Measurements from ENCODE around the gene CNTN5.
"Not testable (repeated sequence)": the region's sequence is repeated elsewhere in the genome, so short reads cannot be mapped to it uniquely, and the experiment has no call there.

Gene CNTN5

DNA sequence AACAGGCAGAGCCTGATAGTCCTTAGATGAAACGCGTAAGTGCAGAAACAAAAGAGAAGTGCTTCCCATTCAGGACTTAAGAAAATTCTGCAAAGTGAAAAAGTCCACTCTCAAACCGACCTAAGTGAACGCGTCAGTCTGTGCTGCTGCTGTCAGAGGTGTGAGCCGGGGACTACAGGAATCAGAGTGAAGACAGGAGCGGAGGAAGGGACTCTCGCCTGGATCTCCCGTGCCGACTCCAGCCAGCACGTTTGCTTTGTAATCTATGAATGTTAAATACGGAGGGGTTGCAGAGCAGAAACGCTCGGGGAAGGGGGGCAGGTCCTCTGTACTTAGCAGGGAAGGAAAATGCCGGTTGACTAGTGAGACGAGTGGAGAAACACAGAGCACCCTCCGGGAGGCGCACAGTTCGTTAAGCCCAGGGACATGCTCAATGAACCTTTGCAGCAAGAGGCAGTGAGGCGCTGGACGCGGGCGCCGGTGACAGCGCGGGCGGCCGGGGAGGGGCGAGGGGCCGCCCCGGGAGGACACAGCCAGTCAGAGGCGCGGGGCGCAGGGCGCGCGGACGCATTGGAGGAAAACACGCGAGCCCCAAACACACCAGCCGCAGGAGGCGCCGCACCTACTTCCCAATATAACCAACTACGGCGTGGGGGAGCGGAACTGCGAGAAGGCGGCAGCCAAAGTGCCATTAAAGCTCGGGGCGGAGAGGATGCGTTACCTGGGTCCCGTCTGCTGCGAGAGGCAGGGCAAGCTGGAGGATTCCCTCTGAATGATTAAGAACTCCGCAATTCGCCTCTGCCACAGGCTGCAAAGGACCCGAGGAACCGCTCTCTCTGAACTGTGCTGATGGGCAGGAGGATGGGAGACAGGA lies at the start of gene CNTN5:
CNTN5 (plus strand) TSS at position 598 of the 874 bp plus-strand sequence.
- DNase-seq (ENCODE audit: low read depth in 4 of 4, low spot score in 1 of 4) = peak in 1 of 4 experiments; percentile 5

DNA sequence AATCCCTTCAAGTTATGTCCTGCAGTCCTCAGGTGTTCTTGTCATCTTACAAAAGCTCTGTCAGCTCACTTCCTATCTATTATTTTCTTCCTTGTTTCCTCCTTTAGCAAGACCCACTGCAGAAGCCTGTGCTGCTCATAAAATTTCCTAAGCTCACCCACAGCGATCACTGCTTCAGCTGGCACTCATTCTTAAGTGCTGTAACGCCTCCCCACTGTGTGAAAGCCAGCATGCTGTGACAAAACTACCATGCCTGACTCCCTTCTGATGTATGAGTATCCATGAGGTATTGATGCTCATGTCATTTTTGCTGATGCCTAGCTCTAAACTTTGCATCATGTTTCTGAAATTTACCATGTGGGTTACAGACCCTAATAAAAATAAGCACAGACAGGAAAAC lies 41.5 kb upstream of the CNTN5 start:
- no peak for DNase-seq (ENCODE audit: low read depth in 4 of 4, low spot score in 1 of 4)

DNA sequence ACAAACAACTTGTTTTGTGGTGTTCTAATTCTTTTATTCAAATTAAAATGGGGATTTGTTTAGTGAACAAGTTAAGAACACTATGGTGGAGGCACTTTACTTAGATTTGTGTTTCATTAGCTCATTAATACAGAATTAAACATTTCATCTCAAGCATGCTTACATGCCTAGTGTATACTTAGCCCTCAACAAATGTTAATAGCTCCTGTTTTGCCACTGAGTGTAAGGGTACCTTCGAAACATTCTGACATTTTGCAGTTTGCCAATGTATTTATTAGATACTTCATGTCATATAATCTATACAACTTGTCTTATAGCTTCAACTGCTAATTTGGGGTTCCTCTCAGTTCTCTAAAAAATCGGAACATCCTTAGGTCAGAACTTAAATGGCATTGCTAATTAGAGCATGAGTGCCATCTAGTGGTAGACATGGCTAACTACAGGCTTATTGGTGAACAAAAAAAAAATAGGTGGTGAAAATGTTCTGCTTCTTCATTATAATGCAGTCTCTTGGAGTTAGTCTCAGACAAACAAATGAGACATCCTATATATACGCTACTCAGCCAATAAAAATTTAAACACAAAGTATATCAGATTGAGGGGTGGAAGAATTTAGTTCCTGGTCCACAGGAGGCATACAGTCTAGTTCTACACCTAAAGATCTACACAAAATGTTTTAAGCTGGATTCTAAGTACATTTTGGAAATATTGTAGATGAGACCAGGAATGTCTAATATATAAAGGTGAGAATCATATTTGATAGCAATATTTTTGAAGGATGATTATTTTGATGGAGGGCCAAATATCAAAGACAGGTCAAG lies 4.9 kb upstream of the CNTN5 start:
- DNase-seq (ENCODE audit: low read depth in 4 of 4, low spot score in 1 of 4) = no peak

DNA sequence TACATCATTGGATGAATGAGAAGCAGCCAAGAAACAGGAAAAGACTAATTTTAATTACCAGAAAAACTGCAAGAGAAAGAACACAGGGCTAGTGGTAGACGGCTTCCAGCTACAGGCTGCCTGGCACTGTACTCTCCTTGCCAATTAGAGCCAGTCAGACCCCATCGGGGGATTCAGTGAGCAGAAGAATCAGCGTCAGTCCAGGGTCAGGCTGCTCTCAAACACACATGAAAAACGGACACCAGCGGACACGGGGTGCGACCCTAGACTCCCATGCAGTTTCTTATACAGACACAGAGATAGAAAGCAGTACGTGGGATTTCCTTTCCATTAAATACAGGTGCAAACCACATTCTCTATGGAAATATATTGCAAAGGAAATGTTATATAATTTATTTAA lies 1.1 kb upstream of the CNTN5 start:
- DNase-seq (ENCODE audit: low read depth in 4 of 4, low spot score in 1 of 4) = no peak

DNA sequence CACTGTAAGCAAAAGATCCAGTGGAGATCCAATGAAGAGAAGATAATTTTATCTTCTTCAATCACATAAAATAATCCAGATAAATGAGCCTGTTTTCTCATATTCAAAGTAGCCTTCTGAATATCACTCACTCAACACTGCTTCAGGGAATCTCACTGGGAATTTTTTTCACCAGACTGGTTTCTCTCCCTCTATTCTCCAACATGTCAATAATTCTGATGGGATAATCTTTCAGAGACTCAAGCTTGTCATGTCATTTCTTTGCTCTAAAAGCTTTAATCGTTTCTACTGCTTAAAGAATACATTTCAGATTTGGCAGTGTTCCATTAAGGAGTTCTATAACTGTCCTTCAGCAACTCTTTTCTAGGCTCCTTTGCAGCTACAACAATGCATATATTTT lies 16.3 kb downstream of the CNTN5 start:
- DNase-seq (ENCODE audit: low read depth in 4 of 4, low spot score in 1 of 4) = no peak

DNA sequence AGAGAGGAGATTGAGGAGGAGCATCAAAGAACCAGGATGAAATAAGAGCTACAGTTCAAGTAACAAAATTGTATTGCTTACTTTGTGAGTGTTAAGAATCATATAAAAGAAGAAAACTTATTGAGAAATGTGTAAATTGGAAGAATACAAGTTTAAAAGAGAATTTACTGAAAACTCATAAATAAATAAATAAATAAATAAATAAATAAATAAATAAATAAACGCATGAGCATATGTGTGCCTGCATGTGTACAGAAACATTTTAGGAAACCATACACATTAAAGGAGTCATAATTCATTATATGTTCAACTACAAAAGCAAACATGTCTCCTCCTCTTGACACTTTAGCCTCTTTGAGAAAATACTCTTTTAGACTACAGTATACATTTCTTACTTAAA lies 42.6 kb downstream of the CNTN5 start:
- DNase-seq (ENCODE audit: low read depth in 4 of 4, low spot score in 1 of 4) = no peak

DNA sequence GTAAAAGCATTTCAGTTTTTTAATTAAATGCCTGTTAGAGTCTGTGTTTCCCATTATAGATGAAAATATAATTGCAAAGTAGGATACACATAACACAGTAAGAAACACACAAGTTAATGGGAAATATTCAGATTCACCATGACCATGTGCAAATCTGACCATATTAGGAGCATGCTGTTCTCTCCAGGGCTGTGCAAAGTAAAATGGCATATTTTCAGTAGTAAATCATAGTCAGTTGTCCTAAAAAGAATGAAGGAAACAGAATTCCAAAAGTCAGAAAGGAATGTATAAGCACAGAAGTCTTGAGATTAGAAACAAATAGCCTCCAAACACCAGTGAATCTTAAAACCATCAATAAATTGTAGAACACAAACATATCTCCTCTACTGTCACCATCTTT lies 44.4 kb downstream of the CNTN5 start:
- no peak for DNase-seq (ENCODE audit: low read depth in 4 of 4, low spot score in 1 of 4)

DNA sequence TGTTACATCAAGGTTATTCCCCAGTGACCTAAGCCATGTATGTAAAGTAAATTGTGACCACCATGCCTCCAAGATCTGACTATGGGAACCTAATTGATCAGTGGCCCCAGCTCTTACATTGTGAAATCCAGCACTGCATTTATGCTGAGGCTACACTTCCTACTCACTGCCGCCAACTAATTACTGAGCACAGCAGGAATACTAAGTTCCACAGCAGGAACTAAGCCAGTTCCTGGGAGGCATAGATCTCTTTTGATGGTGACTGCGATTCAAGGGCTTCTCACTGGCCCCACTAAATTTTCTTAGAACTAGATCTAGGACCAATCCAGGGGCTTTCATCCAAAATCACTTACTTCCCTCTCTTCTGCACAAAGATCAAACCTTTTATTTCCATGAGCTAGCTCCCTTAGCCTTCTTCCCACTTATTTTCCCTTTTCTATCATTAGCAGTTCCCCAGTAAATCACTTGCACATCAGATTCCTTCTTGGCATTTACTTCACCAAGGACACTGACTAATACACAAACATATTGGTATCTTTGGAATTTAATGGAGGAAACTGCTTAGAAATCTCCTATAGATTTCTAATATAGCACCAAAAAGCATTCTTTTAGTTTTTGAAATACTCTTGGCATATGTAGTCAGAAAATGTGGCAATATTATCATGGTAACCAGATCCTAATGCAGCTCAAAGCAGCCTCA lies 46.0 kb downstream of the CNTN5 start:
- no peak for DNase-seq (ENCODE audit: low read depth in 4 of 4, low spot score in 1 of 4)

DNA sequence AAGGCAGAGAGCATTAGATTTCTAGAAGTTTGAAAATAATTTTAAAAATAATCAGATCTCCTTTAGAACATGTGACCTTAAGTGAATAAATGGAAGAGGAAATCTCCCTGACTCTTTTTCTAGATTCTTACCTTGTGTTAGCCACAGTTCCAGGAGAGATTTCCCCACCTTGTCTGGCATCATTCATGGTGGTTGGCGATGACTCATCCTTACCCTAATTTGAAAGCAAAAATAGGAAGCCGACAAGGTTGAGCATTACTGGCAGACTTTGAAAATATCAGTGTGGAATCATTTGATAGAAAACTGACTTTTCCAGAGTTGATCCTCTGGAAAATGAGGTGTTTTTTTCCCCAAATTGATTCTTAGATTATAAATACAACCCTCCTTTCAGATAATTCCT lies 48.1 kb downstream of the CNTN5 start:
- no peak for DNase-seq (ENCODE audit: low read depth in 4 of 4, low spot score in 1 of 4)

DNA sequence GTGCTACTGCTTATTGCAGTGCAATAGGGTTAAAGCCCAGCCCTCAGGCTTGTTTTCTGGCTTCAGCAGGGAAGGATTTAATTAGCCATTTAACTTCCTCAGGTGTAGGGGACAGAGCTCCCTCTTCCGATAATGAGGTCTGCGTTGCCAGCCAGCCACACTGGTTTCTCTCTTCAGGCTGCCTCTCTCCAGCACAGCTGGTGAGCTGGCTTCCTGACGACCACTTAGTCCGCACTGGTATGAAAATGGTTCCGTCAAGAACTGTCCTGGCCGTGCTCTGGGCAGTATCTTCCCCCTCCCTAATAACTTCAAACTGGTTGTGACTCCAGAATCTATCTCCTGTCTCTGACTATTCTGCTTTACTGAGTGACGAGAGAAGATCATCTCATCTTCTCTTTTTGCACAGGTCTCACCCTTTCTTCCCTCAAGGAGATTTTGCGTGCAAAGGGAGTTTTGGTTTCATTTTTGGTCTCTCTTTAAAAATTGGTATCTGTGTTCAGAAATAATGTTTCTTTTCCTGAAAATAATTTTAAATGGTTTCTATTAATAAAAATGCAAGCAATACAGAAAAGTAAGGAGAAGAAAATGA lies 49.2 kb downstream of the CNTN5 start:
- no peak for DNase-seq (ENCODE audit: low read depth in 4 of 4, low spot score in 1 of 4)

DNA sequence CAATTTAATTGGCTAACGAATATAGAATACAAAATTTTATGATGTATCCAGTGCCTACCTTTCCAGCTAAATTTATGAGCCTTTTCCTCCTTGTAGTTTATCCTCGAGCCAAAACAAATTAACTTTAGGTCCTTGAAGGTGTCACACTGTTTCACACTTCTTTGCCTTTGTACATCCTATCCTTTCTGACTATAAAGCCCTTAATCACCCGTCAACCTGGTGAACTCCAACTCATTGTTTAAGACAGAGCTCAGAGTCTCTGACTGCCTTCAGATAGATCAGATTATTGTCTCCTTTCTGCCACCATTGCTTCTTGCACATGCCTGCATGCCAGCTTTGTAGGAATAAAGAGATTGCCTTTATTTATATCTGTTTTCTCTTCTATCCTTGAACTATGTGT lies 58.8 kb downstream of the CNTN5 start:
- DNase-seq (ENCODE audit: low read depth in 4 of 4, low spot score in 1 of 4) = no peak

DNA sequence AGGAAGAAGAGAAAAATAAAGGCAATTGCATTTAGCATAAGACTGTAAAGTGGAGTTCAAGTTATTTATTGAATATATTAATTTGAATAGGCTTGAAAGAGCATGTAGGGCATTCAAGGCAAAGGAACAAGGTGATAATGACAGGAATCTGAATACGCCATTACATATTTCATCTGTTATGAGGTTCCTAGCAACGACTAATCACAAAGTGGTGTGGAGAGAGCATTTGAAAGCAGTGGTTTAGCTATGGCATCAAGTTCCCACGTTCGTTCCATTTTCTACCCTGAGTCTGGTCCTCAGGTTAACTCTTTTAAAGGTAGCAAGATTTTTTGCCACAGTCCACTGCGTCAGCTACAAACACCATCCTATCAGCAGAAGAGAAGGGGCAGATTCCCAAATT lies 59.4 kb downstream of the CNTN5 start:
- no peak for DNase-seq (ENCODE audit: low read depth in 4 of 4, low spot score in 1 of 4)

DNA sequence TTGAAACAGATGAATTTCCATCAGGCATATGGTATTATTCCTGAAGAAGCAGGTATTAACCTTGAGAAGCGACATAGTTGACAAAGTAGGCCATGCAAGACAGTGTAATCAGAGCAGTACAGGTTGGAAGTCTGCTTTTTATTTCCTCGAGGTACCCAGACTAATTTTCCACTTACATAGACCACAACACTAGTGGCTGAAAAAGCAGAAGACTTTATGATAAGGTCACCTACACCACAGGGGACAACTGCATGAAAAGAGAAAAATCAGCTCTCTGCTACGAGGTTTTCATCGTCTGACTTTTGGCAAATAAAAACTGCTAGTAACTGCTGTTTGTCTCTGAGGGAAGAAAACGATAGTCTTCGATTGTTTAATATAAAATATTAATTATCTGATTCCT lies 77.5 kb downstream of the CNTN5 start:
- DNase-seq (ENCODE audit: low read depth in 4 of 4, low spot score in 1 of 4) = no peak

DNA sequence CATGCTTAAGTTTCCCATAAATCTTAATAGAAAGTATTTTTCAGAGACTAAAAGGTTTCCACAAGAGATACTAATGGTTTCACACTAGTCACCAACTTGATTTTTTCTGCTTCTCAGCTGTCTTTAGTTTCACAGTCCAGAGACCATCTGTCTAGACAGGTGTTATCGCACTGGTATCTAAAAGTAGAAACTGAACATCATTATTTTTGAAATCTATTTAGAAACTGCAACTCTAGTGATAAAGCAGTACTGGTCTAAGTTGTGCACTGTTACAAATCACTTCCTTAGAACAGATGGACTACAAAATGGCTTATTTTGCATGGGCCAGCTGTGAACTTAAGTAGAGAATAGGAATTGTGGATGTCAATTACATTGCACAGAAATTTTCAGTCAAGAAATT lies 78.0 kb downstream of the CNTN5 start:
- no peak for DNase-seq (ENCODE audit: low read depth in 4 of 4, low spot score in 1 of 4)

DNA sequence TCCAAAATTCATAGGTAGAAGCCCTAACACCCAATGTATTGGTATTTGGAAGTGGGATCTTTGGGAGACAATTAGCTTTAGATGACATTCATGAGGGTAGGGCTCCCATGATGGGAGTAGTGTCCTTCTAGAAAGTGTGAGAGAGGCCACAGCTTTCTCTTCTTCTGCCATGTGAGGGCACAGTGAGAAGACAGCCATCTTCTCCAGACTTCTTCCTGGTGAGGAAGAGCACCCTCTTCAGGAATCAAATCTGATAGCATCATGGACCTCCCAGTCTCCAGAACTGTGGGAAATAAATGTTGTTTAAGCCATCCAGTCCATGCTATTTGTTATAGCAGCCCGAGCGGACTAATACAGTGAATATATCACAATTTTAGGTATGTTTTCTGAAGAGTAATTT lies 96.9 kb downstream of the CNTN5 start:
- no peak for DNase-seq (ENCODE audit: low read depth in 4 of 4, low spot score in 1 of 4)

DNA sequence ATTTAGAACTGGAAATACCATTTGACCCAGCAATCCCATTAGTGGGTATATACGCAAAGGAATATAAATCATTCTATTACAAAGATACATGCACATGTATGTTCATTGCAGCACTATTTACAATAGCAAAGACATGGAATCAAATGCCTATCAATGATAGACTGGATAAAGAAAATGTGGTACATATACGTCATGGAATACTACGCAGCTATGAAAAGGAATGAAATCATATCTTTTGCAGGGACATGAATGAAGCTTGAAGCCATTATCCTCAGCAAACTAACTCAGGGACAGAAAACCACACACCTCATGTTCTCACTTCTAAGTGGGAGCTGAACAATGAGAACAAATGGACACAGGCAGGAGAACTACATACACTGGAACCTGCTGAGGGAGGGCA lies 113.1 kb downstream of the CNTN5 start:
- not testable (repeated sequence) for DNase-seq (ENCODE audit: low read depth in 4 of 4, low spot score in 1 of 4)

DNA sequence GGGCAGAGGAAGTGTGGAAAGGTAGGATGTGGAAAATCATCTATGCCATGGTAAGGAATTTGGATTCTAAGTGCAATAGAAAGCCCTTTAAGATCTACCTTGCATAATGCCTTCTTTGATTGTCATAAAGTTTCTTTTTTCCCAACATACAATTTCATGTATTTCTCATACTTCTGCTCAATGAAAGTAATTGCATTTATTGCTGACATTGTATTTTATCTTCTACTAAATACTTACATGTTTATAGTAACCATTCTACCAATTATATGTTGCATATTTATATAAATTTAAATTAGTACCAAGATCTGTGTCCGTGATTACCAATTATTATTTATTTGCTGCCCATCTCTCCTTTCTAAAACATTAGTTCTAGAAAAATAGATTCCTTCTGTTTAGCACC lies 114.8 kb downstream of the CNTN5 start:
- DNase-seq (ENCODE audit: low read depth in 4 of 4, low spot score in 1 of 4) = no peak

DNA sequence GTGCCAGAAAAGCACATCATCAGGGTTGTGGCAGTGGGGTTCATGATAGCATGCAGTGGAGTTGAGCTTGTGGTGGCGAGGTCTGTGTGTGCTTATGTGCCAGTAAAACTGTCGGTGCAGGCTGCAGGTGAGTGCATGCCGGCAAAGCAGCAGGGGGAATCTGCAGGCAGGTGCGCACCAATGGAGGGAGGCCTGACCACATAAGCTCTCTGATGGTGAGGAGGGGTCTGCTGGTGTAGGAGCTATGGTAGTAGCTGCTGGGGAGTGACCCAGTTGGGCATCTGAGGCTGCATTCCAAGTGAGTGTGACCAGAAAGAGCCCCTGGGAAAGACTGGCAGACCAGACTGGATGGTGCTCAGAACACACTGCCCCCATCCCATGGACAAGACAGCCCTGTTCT lies 121.5 kb downstream of the CNTN5 start:
- no peak for DNase-seq (ENCODE audit: low read depth in 4 of 4, low spot score in 1 of 4)

DNA sequence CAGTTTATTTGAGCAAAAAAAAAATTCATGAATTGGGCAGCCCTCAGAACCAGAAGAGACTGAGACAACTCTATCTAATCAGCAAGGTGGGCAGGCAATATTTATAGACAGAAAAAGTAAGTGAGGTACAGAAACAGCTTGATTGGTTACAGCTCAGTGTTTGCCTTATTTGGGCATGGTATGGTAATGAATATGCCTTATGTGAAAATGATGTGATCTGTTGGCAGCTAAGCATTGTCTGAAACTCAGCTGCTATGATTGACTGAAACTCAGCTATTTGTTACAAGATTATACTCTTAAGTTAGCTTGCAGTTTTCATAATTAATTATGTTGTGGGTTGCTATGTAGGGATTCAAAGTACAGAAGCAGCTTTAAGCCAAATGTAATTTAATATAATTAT lies 127.6 kb downstream of the CNTN5 start:
- DNase-seq (ENCODE audit: low read depth in 4 of 4, low spot score in 1 of 4) = no peak

DNA sequence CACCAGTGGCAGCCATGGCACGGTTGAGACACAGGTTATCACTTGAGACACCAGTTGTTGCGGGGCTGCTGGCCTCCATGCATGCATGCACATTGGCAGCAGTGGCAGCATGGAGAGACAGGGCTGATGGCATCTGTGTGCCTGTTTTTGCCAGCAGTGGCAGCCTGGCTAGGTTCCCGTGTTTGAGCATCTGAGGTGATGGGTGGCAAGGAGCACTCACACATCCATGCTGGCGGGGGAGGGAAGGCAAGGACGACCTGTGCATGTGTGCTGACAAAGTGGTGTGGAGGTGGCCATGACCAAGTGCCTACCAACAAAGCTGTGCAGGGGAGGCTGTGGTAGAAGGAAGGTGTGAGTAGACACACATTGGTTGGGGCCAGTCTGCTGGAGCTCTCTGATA lies 133.5 kb downstream of the CNTN5 start:
- no peak for DNase-seq (ENCODE audit: low read depth in 4 of 4, low spot score in 1 of 4)

DNA sequence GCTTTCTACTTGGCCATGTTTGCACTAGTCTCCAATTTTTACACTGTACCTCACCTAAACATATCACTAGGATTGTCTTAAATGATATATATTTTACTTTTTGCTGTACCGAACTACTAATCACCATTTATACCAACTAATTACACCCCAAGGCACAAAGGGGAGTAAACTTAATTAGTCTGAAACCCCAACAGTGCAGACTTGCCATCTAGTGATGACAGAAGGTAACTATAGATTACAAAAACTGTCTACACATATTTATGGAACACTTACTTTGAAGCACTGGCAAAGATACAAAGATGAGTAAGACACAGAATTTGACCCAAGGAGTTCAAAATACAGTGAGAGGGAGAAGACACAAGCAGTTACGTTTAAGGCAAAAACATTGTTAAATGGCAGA lies 139.7 kb downstream of the CNTN5 start:
- DNase-seq (ENCODE audit: low read depth in 4 of 4, low spot score in 1 of 4) = no peak

Data from stimulated activated CD4-positive, alpha-beta T cell treated with anti-CD3 and anti-CD28 coated beads, Interleukin-1b, Interleukin-23, amount 100 ng/mL, for 24 hours (primary cell).